NB4 (cell line): ENCODE data around the gene TSPAN18.

ENCODE experiments used
- POLR2A ChIP-seq: IDR thresholded peaks from 2 replicates; pipeline ENCODE4 v1.6.1; 2011; ENCODE audit warnings: mild to moderate bottlenecking; ENCODE audit not compliant: insufficient read length; ENCODE audit errors: extremely low read depth
- TF ChIP-seq, protein P1 (sequence below): IDR thresholded peaks from one replicate; pipeline ENCODE4 v1.5.1; 2012; ENCODE audit warnings: low read depth, low read length

DNA sequence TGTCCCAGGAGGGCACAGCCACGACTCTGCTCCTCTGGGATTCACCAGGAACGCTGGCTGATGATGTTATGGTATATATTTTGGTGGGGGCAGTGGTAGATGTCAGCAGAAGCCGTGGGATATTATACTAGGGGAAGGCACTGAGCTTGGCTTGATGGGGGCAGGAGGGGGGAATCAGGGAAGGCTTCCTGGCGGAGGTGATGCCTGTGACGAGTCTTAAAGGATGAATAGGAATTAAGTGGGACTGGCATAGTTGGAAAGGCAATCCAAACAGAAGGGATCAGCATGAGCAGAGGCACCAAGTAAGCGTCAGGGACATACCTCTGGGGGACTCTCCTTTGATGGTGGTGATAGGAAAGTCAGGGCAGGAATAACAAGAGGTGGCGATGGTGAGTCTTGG lies 176.3 kb downstream of the TSPAN18 start:
- TF ChIP-seq, protein P1, sequence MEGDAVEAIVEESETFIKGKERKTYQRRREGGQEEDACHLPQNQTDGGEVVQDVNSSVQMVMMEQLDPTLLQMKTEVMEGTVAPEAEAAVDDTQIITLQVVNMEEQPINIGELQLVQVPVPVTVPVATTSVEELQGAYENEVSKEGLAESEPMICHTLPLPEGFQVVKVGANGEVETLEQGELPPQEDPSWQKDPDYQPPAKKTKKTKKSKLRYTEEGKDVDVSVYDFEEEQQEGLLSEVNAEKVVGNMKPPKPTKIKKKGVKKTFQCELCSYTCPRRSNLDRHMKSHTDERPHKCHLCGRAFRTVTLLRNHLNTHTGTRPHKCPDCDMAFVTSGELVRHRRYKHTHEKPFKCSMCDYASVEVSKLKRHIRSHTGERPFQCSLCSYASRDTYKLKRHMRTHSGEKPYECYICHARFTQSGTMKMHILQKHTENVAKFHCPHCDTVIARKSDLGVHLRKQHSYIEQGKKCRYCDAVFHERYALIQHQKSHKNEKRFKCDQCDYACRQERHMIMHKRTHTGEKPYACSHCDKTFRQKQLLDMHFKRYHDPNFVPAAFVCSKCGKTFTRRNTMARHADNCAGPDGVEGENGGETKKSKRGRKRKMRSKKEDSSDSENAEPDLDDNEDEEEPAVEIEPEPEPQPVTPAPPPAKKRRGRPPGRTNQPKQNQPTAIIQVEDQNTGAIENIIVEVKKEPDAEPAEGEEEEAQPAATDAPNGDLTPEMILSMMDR = no peak
- no peak for TF ChIP-seq POLR2A
